Measurements from ENCODE around the gene NTNG1. TPM values are rescaled to one million over a fixed set of nuclear protein-coding genes. Genes with fewer than 3 reads are reported as not detected.

Gene NTNG1
- total RNA-seq, 1 donor from 2014 or later: 8.1 TPM

DNA sequence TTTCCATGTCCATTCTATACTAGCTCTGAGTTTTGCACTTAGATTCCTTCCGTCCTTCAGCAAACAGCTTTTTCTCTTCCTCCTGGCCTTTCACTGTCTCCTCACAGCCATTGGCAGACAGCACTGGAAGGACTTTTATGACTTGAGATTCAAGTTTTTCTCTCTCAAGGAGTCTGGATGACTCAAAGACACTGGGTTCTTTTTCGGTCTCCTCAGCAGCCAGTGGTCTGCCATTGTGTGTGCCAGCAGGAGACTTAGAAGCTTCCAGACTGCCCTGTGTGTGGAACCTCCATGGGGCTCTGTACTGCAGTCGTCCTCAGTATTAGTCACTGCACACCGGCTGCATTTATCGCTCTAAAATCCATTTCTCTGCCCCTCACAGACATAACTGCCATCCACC, 30.5 kb downstream of the NTNG1 start:
- Histone ChIP-seq H2AFZ (ENCODE audit: low read depth, low read length) (peak overlapping the region; percentile 30), H3K36me3 (ENCODE audit: insufficient read depth, low read length) (no peaks in the 10 kb centered on the region), H3K79me2 (ENCODE audit: insufficient read depth, low read length) (no peaks in the 10 kb centered on the region), H3K4me2 (ENCODE audit: low read length) (peak overlapping the region; percentile 43), H3K9ac (ENCODE audit: low read length) (no peak overlapping the region), H3K4me1 (ENCODE audit: insufficient read depth, low read length) (no peaks in the 10 kb centered on the region), H4K20me1 (ENCODE audit: insufficient read depth, low read length) (no peaks in the 10 kb centered on the region), H3K9me3 (ENCODE audit: insufficient read depth, low read depth, low read length) (no peaks in the 10 kb centered on the region), H3K4me3 (ENCODE audit: insufficient read depth, low read depth, low read length) (no peak overlapping the region), H3K27me3 (ENCODE audit: insufficient read depth, low read length) (no peaks in the 10 kb centered on the region), H3K27ac (ENCODE audit: low read depth, low read length) (no peak overlapping the region)
- DNase-seq (ENCODE audit: low read depth) (peak; percentile 11), FAIRE-seq (no peak)
- peaks cover 19% of the 10 kb centered on the region for H3K4me1 Mint-ChIP-seq (ENCODE audit: low read depth, unreplicated experiment)
- TF ChIP-seq EZH2 (IDR thresholded peaks at IDR 0.05; ENCODE audit: insufficient read depth, low read length) (no peak), CTCF (IDR thresholded peaks at IDR 0.05; ENCODE audit: insufficient read depth, low read depth, low read length) (no peak)
- no peaks in the 10 kb centered on the region for H3K36me3 Mint-ChIP-seq (ENCODE audit: low read depth, unreplicated experiment)
- H3K4me3 Mint-ChIP-seq (ENCODE audit: unreplicated experiment): no peak overlapping the region
- H3K9me3 Mint-ChIP-seq (ENCODE audit: unreplicated experiment): no peaks in the 10 kb centered on the region
- no peaks in the 10 kb centered on the region for H3K27me3 Mint-ChIP-seq (ENCODE audit: low read depth, unreplicated experiment)
- no peak overlapping the region for H3K27ac Mint-ChIP-seq (ENCODE audit: unreplicated experiment)

GRCh38 chr1:107172450-107173170, 31.8 kb downstream of the NTNG1 start:
- Histone ChIP-seq H3K9me3 (ENCODE audit: insufficient read depth, low read depth, low read length) (no peaks in the 10 kb centered on the region), H3K4me1 (ENCODE audit: insufficient read depth, low read length) (no peaks in the 10 kb centered on the region), H3K27me3 (ENCODE audit: insufficient read depth, low read length) (no peaks in the 10 kb centered on the region), H3K79me2 (ENCODE audit: insufficient read depth, low read length) (peaks cover 5% of the 10 kb centered on the region), H3K9ac (ENCODE audit: low read length) (no peak overlapping the region), H3K4me2 (ENCODE audit: low read length) (no peak overlapping the region), H3K4me3 (ENCODE audit: insufficient read depth, low read depth, low read length) (no peak overlapping the region), H3K27ac (ENCODE audit: low read depth, low read length) (no peak overlapping the region), H2AFZ (ENCODE audit: low read depth, low read length) (no peak overlapping the region), H4K20me1 (ENCODE audit: insufficient read depth, low read length) (no peaks in the 10 kb centered on the region), H3K36me3 (ENCODE audit: insufficient read depth, low read length) (no peaks in the 10 kb centered on the region)
- DNase-seq (ENCODE audit: low read depth) (peak; percentile 20), FAIRE-seq (no peak)
- no peaks in the 10 kb centered on the region for H3K27me3 Mint-ChIP-seq (ENCODE audit: low read depth, unreplicated experiment)
- H3K4me3 Mint-ChIP-seq (ENCODE audit: unreplicated experiment): no peak overlapping the region
- no peaks in the 10 kb centered on the region for H3K36me3 Mint-ChIP-seq (ENCODE audit: low read depth, unreplicated experiment)
- peaks cover 19% of the 10 kb centered on the region for H3K4me1 Mint-ChIP-seq (ENCODE audit: low read depth, unreplicated experiment)
- TF ChIP-seq EZH2 (IDR thresholded peaks at IDR 0.05; ENCODE audit: insufficient read depth, low read length): no peak
- no peak for TF ChIP-seq CTCF (IDR thresholded peaks at IDR 0.05; ENCODE audit: insufficient read depth, low read depth, low read length)
- no peak overlapping the region for H3K27ac Mint-ChIP-seq (ENCODE audit: unreplicated experiment)
- no peaks in the 10 kb centered on the region for H3K9me3 Mint-ChIP-seq (ENCODE audit: unreplicated experiment)
